HEK293T (cell line): ENCODE data around the gene ARHGAP26.

ENCODE experiments used
- CTCF ChIA-PET: fragments of 350-600 bp; formaldehyde crosslinking; extraction: SDS; loops from one replicate; lab custom pipeline; 2021; ENCODE audit warnings: antibody characterized with exemption, inconsistent platforms; lab: Yijun Ruan, JAX
- POLR2A ChIA-PET: fragments of 350-600 bp; formaldehyde crosslinking; extraction: SDS; loops from one replicate; lab custom pipeline; 2020; ENCODE audit warnings: antibody characterized with exemption, inconsistent platforms; lab: Yijun Ruan, JAX
- DNase-seq: peaks from one replicate; pipeline ENCODE4 v3.0.0; 2012; ENCODE audit warnings: mixed read lengths; ENCODE audit errors: extremely low spot score
- ARNT ChIP-seq: fragments of 450-650 bp; IDR thresholded peaks from 2 replicates; pipeline ENCODE4 v1.6.1; 2017; ENCODE audit warnings: mild to moderate bottlenecking
- BHLHE40 ChIP-seq: fragments of 450-650 bp; IDR thresholded peaks from 2 replicates; pipeline ENCODE4 v1.6.1; 2016; ENCODE audit warnings: mild to moderate bottlenecking, moderate library complexity, borderline replicate concordance
- CTBP1 ChIP-seq: fragments of 450-650 bp; IDR thresholded peaks from 2 replicates; pipeline ENCODE4 v1.6.1; 2016; ENCODE audit warnings: borderline replicate concordance
- ELF4 ChIP-seq: fragments of 450-650 bp; IDR thresholded peaks from 2 replicates; pipeline ENCODE4 v1.6.1; 2017; ENCODE audit warnings: antibody characterized with exemption
- FOXA1 ChIP-seq: fragments of 450-650 bp; IDR thresholded peaks from 2 replicates; pipeline ENCODE4 v1.6.1; 2016; ENCODE audit warnings: mild to moderate bottlenecking
- FOXK2 ChIP-seq: fragments of 450-650 bp; IDR thresholded peaks from 2 replicates; pipeline ENCODE4 v1.6.1; 2016; ENCODE audit warnings: mild to moderate bottlenecking
- FOXM1 ChIP-seq: fragments of 450-650 bp; IDR thresholded peaks from 2 replicates; pipeline ENCODE4 v1.6.1; 2017; ENCODE audit warnings: mild to moderate bottlenecking, borderline replicate concordance
- HDGF ChIP-seq: fragments of 450-650 bp; IDR thresholded peaks from 2 replicates; pipeline ENCODE4 v1.6.1; 2017; ENCODE audit warnings: antibody characterized with exemption, borderline replicate concordance
- L3MBTL2 ChIP-seq: fragments of 450-650 bp; conservative IDR thresholded peaks from 2 replicates; pipeline ENCODE4 v1.6.1; 2016; ENCODE audit warnings: mild to moderate bottlenecking
- LEF1 ChIP-seq: fragments of 450-650 bp; IDR thresholded peaks from 2 replicates; pipeline ENCODE4 v1.6.1; 2017; ENCODE audit warnings: mild to moderate bottlenecking, borderline replicate concordance
- NFRKB ChIP-seq: fragments of 450-650 bp; IDR thresholded peaks from 2 replicates; pipeline ENCODE4 v1.6.1; 2016; ENCODE audit warnings: mild to moderate bottlenecking, moderate library complexity
- SP1 ChIP-seq: fragments of 450-650 bp; IDR thresholded peaks from 2 replicates; pipeline ENCODE4 v1.6.1; 2017
- SUZ12 ChIP-seq: fragments of 450-650 bp; IDR thresholded peaks from 2 replicates; pipeline ENCODE4 v1.6.1; 2016; ENCODE audit warnings: mild to moderate bottlenecking
- TARDBP ChIP-seq: fragments of 450-650 bp; IDR thresholded peaks from 2 replicates; pipeline ENCODE4 v1.6.1; 2016
- ZNF384 ChIP-seq: fragments of 450-650 bp; IDR thresholded peaks from 2 replicates; pipeline ENCODE4 v1.6.1; 2016
- TF ChIP-seq, protein P1 (sequence below): fragments of 450-650 bp; IDR thresholded peaks from 2 replicates; pipeline ENCODE4 v1.6.1; 2016

ARHGAP26 gene

DNA sequence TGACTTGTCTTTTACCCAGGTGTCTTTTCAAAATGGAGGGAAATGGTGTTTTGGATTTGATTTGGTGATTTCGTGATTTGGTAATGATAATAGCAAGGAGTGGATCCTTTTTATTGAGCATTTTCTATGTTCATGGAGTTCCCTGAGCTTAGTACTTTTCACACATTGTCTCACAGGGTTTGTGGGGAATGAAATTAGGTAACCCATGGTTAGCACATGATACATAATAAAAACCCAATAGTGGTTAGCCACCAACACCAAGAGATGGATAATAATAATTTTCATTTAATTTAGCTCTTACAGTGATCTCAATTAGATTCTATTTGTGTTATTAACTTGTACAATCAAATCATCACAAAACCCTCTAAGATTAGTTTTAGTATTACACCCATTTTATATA lies 65.4 kb downstream of the ARHGAP26 start:
- POLR2A ChIA-PET = no interaction called here
- DNase-seq = no peak
- CTCF ChIA-PET = interaction anchor here (0.5 kb wide), 1 partner anchor 288 kb away, joined by 4 read pairs; no protein-coding TSS in a partner anchor
- TF ChIP-seq SP1 = no peak
- no peak for TF ChIP-seq FOXM1
- TF ChIP-seq TARDBP = no peak
- no peak for TF ChIP-seq HDGF
- no peak for TF ChIP-seq ELF4
- no peak for TF ChIP-seq FOXK2

DNA sequence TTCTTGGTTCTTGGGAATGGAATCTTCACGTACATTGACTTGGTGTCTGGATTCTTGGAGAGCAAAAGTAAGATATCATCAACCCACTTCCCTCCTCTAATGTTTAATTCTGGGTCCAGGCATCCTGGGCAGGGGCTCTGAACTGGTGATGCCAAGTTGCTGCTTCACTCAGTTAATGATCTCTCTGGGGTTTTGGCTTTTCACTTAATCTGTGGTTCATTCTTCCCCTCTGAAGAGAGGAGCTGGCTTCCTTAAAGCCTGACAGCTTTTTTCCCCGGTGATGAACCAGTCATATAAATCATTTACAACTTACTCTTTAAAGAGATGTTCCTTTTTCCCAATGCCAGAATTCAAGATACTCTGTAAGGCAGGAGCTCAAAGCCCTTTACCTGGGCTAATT lies 65.9 kb downstream of the ARHGAP26 start:
- CTCF ChIA-PET = interaction anchor here (0.5 kb wide), 1 partner anchor 288 kb away, joined by 4 read pairs; no protein-coding TSS in a partner anchor
- no peak for TF ChIP-seq FOXA1
- no peak for TF ChIP-seq SUZ12
- no peak for DNase-seq
- POLR2A ChIA-PET = no interaction called here

DNA sequence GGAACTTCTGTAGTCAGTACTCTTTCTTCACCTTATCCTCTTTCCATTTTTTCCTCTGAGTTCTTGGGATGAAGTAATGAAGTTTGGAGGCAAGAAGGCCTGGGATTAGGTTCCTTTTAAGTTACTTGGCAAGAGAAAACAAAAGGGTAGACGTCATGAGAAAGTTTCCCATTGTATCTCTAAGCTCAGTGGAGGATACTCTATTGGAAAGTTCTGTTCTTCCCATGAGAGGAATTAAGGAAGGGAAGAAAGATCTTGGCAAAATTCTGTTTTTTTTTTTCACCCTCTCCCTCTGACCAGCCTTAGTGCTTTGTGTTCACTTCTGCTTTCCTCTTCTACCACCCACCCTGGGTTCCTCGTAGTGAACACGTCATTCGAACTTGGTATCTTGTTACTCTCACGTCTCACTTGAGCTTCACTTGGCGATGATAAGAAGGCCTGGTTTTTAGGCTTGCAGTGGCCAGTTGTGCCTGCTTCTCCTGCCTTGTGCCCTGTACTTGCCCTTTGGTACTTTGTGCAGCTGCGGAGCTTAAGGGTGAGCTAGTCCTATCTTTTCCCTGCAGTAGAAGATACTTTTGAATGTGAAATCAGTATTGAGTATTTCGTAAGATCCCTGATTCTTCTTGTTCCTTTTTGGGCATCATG lies 67.0 kb downstream of the ARHGAP26 start:
- CTCF ChIA-PET = no interaction called here
- POLR2A ChIA-PET = no interaction called here
- TF ChIP-seq CTBP1 (no peak), FOXK2 (no peak), FOXM1 (no peak), ARNT (no peak), BHLHE40 (no peak), ELF4 (no peak), L3MBTL2 (no peak), TARDBP (no peak), FOXA1 (no peak), SUZ12 (no peak), NFRKB (no peak), SP1 (no peak), HDGF (no peak), ZNF384 (no peak), LEF1 (no peak)
- TF ChIP-seq, protein P1, sequence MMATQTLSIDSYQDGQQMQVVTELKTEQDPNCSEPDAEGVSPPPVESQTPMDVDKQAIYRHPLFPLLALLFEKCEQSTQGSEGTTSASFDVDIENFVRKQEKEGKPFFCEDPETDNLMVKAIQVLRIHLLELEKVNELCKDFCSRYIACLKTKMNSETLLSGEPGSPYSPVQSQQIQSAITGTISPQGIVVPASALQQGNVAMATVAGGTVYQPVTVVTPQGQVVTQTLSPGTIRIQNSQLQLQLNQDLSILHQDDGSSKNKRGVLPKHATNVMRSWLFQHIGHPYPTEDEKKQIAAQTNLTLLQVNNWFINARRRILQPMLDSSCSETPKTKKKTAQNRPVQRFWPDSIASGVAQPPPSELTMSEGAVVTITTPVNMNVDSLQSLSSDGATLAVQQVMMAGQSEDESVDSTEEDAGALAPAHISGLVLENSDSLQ = no peak
- DNase-seq = no peak

DNA sequence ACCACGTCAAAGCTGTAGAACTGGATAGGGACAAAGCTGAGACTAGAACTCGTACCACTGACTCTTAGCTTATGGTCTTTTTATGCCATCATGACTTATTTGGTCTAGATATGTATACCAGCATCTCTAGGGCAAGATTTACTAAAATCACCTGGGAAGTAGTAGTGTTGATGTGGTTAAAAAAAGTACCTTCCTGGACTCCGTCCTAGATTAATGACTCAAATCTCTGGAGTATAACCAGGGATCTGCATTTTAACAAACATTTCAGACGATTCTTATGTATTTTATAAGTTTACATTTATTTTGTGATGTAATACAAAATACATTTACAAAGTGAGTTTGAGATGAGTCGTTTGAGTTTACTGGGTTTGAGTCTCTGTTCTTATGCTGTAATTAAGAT lies 68.7 kb downstream of the ARHGAP26 start:
- ChIA-PET CTCF (interaction anchor here (1.0 kb wide), 1 partner anchor 12 kb away, joined by 3 read pairs; no protein-coding TSS in a partner anchor), POLR2A (no interaction called here)
- DNase-seq = no peak
- TF ChIP-seq ZNF384 (no peak), CTBP1 (no peak), BHLHE40 (no peak), FOXM1 (no peak), ARNT (no peak), LEF1 (no peak), SUZ12 (no peak), NFRKB (no peak), SP1 (no peak), ELF4 (no peak), FOXA1 (no peak), HDGF (no peak), TARDBP (no peak), L3MBTL2 (no peak), FOXK2 (no peak)
- TF ChIP-seq, protein P1 = no peak

DNA sequence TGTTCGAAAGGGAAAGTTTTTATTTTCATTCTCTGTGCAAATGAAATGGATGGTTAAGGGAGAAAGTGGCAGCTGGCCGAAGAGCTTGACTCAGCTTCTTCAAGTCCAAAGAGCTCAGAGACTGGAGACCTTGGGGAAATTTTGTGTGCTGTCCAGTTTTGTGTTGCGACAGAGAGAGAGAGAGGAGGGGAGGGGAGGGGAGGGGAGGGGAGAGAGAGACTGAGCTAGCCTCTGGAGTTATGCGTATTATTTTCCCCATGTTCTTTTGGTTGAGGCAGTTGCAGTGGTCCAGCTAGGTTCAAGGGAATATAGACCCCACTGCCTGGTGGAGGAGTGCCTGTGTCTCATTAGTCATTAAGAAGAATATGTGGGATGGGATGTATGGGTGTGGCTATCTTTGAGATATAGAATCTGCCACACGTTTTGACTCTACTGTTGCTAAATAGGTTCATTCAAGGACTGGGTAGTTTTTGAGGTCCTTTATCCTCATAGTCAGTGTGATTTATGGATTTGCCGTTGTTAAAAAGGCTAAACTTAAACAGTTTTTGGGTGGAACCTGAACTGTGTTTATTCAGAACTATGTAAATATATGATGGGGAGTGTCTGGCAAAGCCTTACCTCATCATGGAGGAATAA lies 69.7 kb downstream of the ARHGAP26 start:
- CTCF ChIA-PET = no interaction called here
- POLR2A ChIA-PET = no interaction called here

More for the DNA sequence above, 69.7 kb downstream of the ARHGAP26 start:
- no peak for DNase-seq
- TF ChIP-seq FOXM1 = no peak
- TF ChIP-seq BHLHE40 = no peak
- TF ChIP-seq HDGF = no peak
- no peak for TF ChIP-seq FOXK2
- TF ChIP-seq LEF1 = no peak
- TF ChIP-seq SUZ12 = no peak
- no peak for TF ChIP-seq TARDBP
- TF ChIP-seq FOXA1 = no peak
- no peak for TF ChIP-seq ARNT
- TF ChIP-seq, protein P1 = no peak
- TF ChIP-seq CTBP1 = no peak
- TF ChIP-seq NFRKB = no peak
- no peak for TF ChIP-seq SP1
- TF ChIP-seq L3MBTL2 = no peak
